ENCODE measurements around the gene PCYT2.

The PCYT2 gene

GRCh38 chr17:81910840-81911276 lies 341 bp downstream of the PCYT2 start:
- Histone ChIP-seq H3K9me3 (no peaks in the 10 kb centered on the region), H3K4me3 (ENCODE audit: low read depth, low read length) (peak overlapping the region; percentile 78), H3K4me1 (no peaks in the 10 kb centered on the region; the same call in 1 of the 2 replicates), H3K36me3 (peaks cover 31% of the 10 kb centered on the region), H3K27me3 (no peaks in the 10 kb centered on the region)
- DNase-seq, result no peak
- no peak for TF ChIP-seq CTCF (IDR thresholded peaks at IDR 0.05; ENCODE audit: low read depth, low read length)

GRCh38 chr17:81909966-81910839 lies 996 bp downstream of the PCYT2 start:
- no peak for DNase-seq
- H3K4me1 ChIP-seq, result no peaks in the 10 kb centered on the region; the same call in 1 of the 2 replicates
- peak overlapping the region; percentile 78 for H3K4me3 ChIP-seq (ENCODE audit: low read depth, low read length)
- no peak for TF ChIP-seq CTCF (IDR thresholded peaks at IDR 0.05; ENCODE audit: low read depth, low read length)
- H3K9me3 ChIP-seq, result no peaks in the 10 kb centered on the region
- no peaks in the 10 kb centered on the region for H3K27me3 ChIP-seq
- H3K36me3 ChIP-seq, result peaks cover 29% of the 10 kb centered on the region

- DNase-seq, result no peak
- Histone ChIP-seq H3K36me3 (peaks cover 20% of the 10 kb centered on the region), H3K27me3 (no peaks in the 10 kb centered on the region), H3K4me1 (no peaks in the 10 kb centered on the region; the same call in 1 of the 2 replicates), H3K4me3 (ENCODE audit: low read depth, low read length) (no peak overlapping the region), H3K9me3 (no peaks in the 10 kb centered on the region)
- TF ChIP-seq CTCF (IDR thresholded peaks at IDR 0.05; ENCODE audit: low read depth, low read length), result no peak
These were observed 2.0 kb downstream of the PCYT2 start for GRCh38 chr17:81909231-81909630.

- H3K4me3 ChIP-seq (ENCODE audit: low read depth, low read length), result no peak overlapping the region
- H3K9me3 ChIP-seq, result no peaks in the 10 kb centered on the region
- peaks cover 16% of the 10 kb centered on the region for H3K36me3 ChIP-seq
- no peak for DNase-seq
- no peaks in the 10 kb centered on the region for H3K27me3 ChIP-seq
- no peak for TF ChIP-seq CTCF (IDR thresholded peaks at IDR 0.05; ENCODE audit: low read depth, low read length)
- no peaks in the 10 kb centered on the region; the same call in 1 of the 2 replicates for H3K4me1 ChIP-seq
These were observed 2.4 kb downstream of the PCYT2 start for GRCh38 chr17:81908793-81909192.

GRCh38 chr17:81907219-81908145 lies 3.7 kb downstream of the PCYT2 start:
- Histone ChIP-seq H3K4me3 (ENCODE audit: low read depth, low read length) (no peak overlapping the region), H3K9me3 (no peaks in the 10 kb centered on the region), H3K27me3 (no peaks in the 10 kb centered on the region), H3K4me1 (peaks cover 3% of the 10 kb centered on the region), H3K36me3 (peaks cover 10% of the 10 kb centered on the region)
- no peak for DNase-seq
- TF ChIP-seq CTCF (IDR thresholded peaks at IDR 0.05; ENCODE audit: low read depth, low read length), result 0 out of 2 replicates have a peak, but pooled peaks have one; percentile 10

Measured in BE2C (cell line).